ENCODE results near the gene BTG4. TPM values are rescaled to one million over a fixed set of nuclear protein-coding genes. Genes with fewer than 3 reads are reported as not detected.

Gene BTG4
- total RNA-seq, 6 donors from 2014 or later, result 0.24 to 4.1 (median 1.1) TPM; not detected in 3

- Histone ChIP-seq H3K4me3 (no peak overlapping the region), H3K27me3 (no peaks in the 10 kb centered on the region), H3K36me3 (peaks cover 0 to 33% (median 0%) of the 10 kb centered on the region in 4 donors), H3K9me3 (no peaks in the 10 kb centered on the region), H3K4me1 (no peaks in the 10 kb centered on the region), H3K27ac (no peak overlapping the region)
- 88 to 93% methylated on average over 2 of the region's 2 CpGs for WGBS, 2 donors
- ATAC-seq (ENCODE audit: low FRiP score in 2 of 2) (no peak), DNase-seq (no peak)
- TF ChIP-seq POLR2A (IDR thresholded peaks at IDR 0.05) (no peak), CTCF (IDR thresholded peaks at IDR 0.05) (no peak), EP300 (IDR thresholded peaks at IDR 0.05) (no peak), POLR2AphosphoS5 (IDR thresholded peaks at IDR 0.05) (no peak)
These were observed 38.1 kb upstream of the BTG4 start for GRCh38 chr11:111550258-111550657.

GRCh38 chr11:111549869-111550203, 37.6 kb upstream of the BTG4 start:
- no peaks in the 10 kb centered on the region for H3K9me3 ChIP-seq
- H3K27me3 ChIP-seq, result no peaks in the 10 kb centered on the region
- DNase-seq, result no peak
- no peak overlapping the region for H3K27ac ChIP-seq
- H3K4me1 ChIP-seq, result no peaks in the 10 kb centered on the region
- ATAC-seq (ENCODE audit: low FRiP score in 2 of 2), result no peak
- no peak overlapping the region for H3K4me3 ChIP-seq
- 78 to 79% methylated on average over 3 of the region's 3 CpGs for WGBS, 2 donors
- TF ChIP-seq POLR2A (IDR thresholded peaks at IDR 0.05), result no peak
- no peak for TF ChIP-seq EP300 (IDR thresholded peaks at IDR 0.05)
- peaks cover 0 to 36% (median 0%) of the 10 kb centered on the region in 4 donors for H3K36me3 ChIP-seq

GRCh38 chr11:111549196-111549868, 37.1 kb upstream of the BTG4 start:
- Histone ChIP-seq H3K4me3 (no peak overlapping the region), H3K27me3 (no peaks in the 10 kb centered on the region), H3K36me3 (peaks cover 0 to 40% (median 0%) of the 10 kb centered on the region in 4 donors), H3K27ac (no peak overlapping the region), H3K4me1 (no peaks in the 10 kb centered on the region), H3K9me3 (no peaks in the 10 kb centered on the region)
- 88% methylated on average over 11 of the region's 11 CpGs for WGBS, 2 donors
- TF ChIP-seq POLR2AphosphoS5 (IDR thresholded peaks at IDR 0.05), result no peak
- no peak for TF ChIP-seq EP300 (IDR thresholded peaks at IDR 0.05)
- no peak for TF ChIP-seq CTCF (IDR thresholded peaks at IDR 0.05)
- TF ChIP-seq POLR2A (IDR thresholded peaks at IDR 0.05), result no peak
- DNase-seq (peak in 1 of 2 donors; percentile 32), ATAC-seq (ENCODE audit: low FRiP score in 2 of 2) (no peak)

- DNase-seq, result no peak
- H3K4me3 ChIP-seq, result no peak overlapping the region
- TF ChIP-seq POLR2AphosphoS5 (IDR thresholded peaks at IDR 0.05) (no peak), CTCF (IDR thresholded peaks at IDR 0.05) (no peak), EP300 (IDR thresholded peaks at IDR 0.05) (no peak), POLR2A (IDR thresholded peaks at IDR 0.05) (no peak)
- no peak overlapping the region for H3K27ac ChIP-seq
- H3K36me3 ChIP-seq, result peaks cover 0 to 43% (median 0%) of the 10 kb centered on the region in 4 donors
- no peaks in the 10 kb centered on the region for H3K4me1 ChIP-seq
- H3K9me3 ChIP-seq, result no peaks in the 10 kb centered on the region
- no peaks in the 10 kb centered on the region for H3K27me3 ChIP-seq
- 84 to 100% methylated on average over 1 to 2 of the region's 2 CpGs for WGBS, 2 donors
- ATAC-seq (ENCODE audit: low FRiP score in 2 of 2), result no peak
These were observed 36.3 kb upstream of the BTG4 start for GRCh38 chr11:111548525-111548924.

- Histone ChIP-seq H3K27me3 (peaks cover 0 to 12% (median 5%) of the 10 kb centered on the region in 4 donors), H3K27ac (peak overlapping the region in 1 of 4 donors; percentile 90), H3K36me3 (peaks cover 0 to 30% (median 0%) of the 10 kb centered on the region in 4 donors), H3K4me1 (peaks cover 15 to 29% (median 20%) of the 10 kb centered on the region in 4 donors), H3K4me3 (no peak overlapping the region), H3K9me3 (no peaks in the 10 kb centered on the region)
- no peak for TF ChIP-seq POLR2AphosphoS5 (IDR thresholded peaks at IDR 0.05)
- no peak for TF ChIP-seq POLR2A (IDR thresholded peaks at IDR 0.05)
- no peak for TF ChIP-seq CTCF (IDR thresholded peaks at IDR 0.05)
- TF ChIP-seq EP300 (IDR thresholded peaks at IDR 0.05), result no peak
- WGBS, 2 donors, result 80 to 82% methylated on average over 10 of the region's 10 CpGs
- DNase-seq (no peak), ATAC-seq (ENCODE audit: low FRiP score in 2 of 2) (no peak)
These were observed 30.6 kb upstream of the BTG4 start for GRCh38 chr11:111542606-111543275.

Data from upper lobe of left lung (tissue), 6 donors.